D721Med (cell line): ENCODE results near the gene NEK7.
A peak's percentile ranks its signal among the peaks of the same experiment; 100 is the strongest.
"Not testable (repeated sequence)": the region's sequence is repeated elsewhere in the genome, so short reads cannot be mapped to it uniquely, and the experiment has no call there.

ENCODE experiments used
- DNase-seq: peaks from one replicate; pipeline ENCODE4 v3.0.0; 2011; ENCODE audit warnings: low spot score; ENCODE audit not compliant: insufficient read length
- FAIRE-seq: peaks from 2 replicates; lab custom pipeline; 2011; peaks lifted over from hg19 to GRCh38; lab: Jason Lieb, UNC
- TF ChIP-seq, protein P1 (sequence below): IDR thresholded peaks from 2 replicates; pipeline ENCODE4 v1.5.1; 2012; ENCODE audit warnings: mild to moderate bottlenecking, control low read depth; ENCODE audit not compliant: insufficient read depth; ENCODE audit errors: missing control alignments

NEK7 gene

DNA sequence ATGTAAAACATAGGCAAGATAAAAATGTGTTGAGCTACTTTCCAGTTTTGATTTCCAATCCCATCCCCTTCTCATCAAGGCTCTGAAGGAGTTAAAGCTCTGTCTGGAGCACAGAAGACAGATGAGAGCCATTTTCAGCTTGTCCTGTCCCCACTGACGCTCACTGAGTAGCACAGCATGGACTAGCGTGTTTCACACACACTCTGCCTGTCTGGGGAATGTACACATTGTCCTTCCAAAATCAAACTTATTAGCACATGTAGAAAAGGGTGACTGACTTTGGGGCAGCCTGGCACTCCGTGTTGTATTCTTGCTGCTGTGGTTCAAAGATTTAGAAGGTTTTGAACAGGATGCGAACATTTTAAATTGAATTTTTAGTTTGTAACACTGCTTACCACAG is 139.2 kb downstream of the NEK7 start:
- DNase-seq (no peak), FAIRE-seq (peak; percentile 32)
- TF ChIP-seq, protein P1, sequence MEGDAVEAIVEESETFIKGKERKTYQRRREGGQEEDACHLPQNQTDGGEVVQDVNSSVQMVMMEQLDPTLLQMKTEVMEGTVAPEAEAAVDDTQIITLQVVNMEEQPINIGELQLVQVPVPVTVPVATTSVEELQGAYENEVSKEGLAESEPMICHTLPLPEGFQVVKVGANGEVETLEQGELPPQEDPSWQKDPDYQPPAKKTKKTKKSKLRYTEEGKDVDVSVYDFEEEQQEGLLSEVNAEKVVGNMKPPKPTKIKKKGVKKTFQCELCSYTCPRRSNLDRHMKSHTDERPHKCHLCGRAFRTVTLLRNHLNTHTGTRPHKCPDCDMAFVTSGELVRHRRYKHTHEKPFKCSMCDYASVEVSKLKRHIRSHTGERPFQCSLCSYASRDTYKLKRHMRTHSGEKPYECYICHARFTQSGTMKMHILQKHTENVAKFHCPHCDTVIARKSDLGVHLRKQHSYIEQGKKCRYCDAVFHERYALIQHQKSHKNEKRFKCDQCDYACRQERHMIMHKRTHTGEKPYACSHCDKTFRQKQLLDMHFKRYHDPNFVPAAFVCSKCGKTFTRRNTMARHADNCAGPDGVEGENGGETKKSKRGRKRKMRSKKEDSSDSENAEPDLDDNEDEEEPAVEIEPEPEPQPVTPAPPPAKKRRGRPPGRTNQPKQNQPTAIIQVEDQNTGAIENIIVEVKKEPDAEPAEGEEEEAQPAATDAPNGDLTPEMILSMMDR = no peak

DNA sequence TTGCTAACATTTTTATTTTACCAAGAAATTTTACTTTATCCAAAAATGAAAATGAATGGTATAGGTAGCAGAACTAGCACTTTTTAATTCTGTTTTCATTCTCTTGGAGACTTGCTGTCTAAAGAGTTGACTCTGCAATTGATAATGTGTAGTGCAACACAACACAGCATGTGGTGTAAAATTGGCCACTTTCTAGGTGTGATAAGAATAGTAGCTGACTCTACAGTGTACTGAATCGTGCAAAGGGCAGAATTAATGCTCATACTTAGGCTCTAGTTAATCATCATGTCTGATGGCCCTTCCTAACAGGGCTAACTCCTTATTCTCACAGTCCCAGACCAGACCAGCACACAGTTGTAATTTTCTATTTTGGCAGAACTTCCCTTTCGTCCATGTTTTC is 140.5 kb downstream of the NEK7 start:
- TF ChIP-seq, protein P1 = no peak
- FAIRE-seq (peak; percentile 55), DNase-seq (no peak)

DNA sequence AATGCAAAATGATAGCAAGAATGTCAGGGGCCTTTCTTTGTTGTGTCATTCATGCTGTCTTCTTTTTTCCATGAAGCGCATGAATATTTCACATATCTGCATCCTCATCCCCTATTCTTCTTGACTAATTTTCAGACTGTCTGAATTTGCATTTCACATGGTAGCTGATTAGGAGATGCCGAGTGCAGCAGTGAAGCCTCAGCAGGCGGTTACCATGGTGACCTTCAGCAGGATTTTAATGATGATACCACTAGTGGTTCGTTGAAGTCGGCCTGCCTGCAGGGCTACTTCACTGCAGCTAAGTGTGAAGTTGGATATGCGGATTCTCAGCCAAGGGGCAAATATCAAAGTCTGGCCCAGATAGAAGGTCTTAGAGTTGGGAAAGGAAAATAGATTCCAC is 141.8 kb downstream of the NEK7 start:
- DNase-seq = no peak
- TF ChIP-seq, protein P1 = no peak
- peak; percentile 84 for FAIRE-seq

DNA sequence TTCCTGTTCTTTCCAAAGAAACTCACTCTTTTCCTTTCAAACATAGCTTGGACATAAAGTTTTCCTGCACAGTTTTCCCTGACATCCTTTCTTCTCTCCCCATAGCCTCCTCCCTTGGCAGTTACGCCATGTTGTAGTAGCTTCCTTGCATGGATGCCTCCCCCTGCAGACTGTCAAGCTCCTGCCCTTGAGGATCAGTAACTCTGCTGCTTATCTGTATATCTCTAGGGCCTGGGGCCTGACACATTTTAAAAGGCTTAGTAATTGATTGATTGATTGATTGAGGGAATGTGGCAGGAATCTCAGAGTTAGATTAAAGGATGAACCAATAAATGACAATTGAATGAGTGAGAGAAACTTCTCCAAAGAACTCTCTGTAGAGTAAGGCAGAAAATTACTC is 143.7 kb downstream of the NEK7 start:
- TF ChIP-seq, protein P1 = no peak
- FAIRE-seq (no peak), DNase-seq (no peak)

DNA sequence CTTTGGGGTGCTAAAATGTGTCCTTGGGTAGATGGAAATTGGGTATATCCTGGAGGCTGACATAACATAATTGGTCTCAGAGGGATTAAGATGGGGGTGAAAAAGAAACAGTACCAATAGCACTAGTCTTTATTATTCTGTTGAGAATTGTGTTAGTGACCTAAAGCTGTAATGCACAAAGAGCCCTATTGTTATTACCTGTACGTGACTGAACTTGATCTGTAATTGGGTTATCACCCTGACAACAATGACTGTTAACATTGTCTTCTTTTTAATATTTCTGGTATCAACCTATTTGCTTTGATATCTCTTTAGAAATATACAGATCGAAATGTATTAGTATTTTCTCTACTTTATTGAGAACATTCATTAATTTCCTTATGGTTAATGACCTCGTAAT is 147.6 kb downstream of the NEK7 start:
- TF ChIP-seq, protein P1 = no peak
- FAIRE-seq (peak; percentile 90), DNase-seq (no peak)

DNA sequence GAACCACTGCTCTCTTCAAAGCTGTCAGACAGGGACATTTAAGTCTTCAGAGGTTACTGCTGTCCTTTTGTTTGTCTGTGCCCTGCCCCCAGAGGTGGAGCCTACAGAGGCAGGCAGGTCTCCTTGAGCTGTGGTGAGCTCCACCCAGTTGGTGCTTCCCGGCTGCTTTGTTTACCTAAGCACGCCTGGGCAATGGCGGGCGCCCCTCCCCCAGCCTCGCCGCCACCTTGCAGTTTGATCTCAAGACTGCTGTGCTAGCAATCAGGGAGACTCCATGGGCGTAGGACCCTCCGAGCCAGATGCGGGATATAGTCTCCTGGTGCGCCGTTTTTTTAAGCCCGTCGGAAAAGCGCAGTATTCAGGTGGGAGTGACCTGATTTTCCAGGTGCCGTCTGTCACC is 158.0 kb downstream of the NEK7 start:
- not testable (repeated sequence) for FAIRE-seq, DNase-seq

DNA sequence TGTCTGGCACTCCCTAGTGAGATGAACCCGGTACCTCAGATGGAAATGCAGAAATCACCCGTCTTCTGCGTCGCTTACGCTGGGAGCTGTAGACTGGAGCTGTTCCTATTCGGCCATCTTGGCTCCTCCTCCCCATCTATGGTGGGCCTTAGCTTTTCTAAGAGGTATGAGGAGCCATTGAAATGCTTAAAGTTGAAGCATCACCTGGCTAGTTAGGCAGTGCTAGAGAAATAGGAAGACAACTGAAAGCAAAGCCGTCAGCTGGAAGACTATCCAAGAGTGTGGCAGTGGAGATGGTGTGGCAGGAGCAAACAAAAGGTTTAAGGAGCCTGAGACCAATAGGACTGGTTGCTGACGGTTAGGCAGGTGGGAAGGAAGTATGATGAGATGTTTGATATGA is 158.5 kb downstream of the NEK7 start:
- DNase-seq, FAIRE-seq: not testable (repeated sequence)

DNA sequence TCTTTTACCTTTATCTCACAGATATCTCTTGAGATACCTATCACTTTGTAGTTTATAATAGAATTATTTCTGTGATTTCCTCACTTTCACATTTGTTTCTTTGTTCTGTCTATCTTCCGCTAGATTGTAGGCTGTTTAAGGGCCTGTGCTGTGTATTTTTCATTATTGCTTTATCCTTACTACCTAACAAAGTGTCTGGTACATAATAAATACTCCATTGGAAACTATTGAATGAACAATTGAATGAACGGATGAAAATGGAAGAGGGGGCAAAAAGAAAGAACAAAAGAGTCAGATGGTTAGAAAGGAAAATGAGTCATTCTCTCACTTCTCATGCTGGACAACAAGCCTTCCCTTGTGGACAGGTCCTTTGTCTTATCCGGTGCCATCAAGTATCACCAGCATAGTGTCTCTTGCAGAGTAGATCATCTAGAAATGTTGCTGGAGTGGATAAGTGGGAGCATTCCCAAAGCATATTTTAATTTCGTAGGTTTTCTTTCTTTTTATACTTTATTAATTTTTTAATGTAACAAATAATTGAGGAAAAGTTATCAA is 159.8 kb downstream of the NEK7 start:
- no peak for FAIRE-seq

More for the DNA sequence above, 159.8 kb downstream of the NEK7 start:
- TF ChIP-seq, protein P1 = no peak
- no peak for DNase-seq
